Measurements from ENCODE around the gene RNF208. TPM values are rescaled to one million over a fixed set of nuclear protein-coding genes. Genes with fewer than 3 reads are reported as not detected.

Gene RNF208
- total RNA-seq, 1 donor, result not detected

GRCh38 chr9:137218754-137219271 is 3.2 kb downstream of the RNF208 start:
- H3K4me1 ChIP-seq (ENCODE audit: insufficient read depth, low read length), result peaks cover 20% of the 10 kb centered on the region
- H3K4me3 ChIP-seq (ENCODE audit: insufficient read depth, low read length), result no peak overlapping the region
- no peaks in the 10 kb centered on the region for H3K27me3 ChIP-seq (ENCODE audit: insufficient read depth, low read length)
- peak; percentile 99 for DNase-seq (ENCODE audit: insufficient read length, low spot score, missing footprints)
- no peaks in the 10 kb centered on the region for H3K36me3 ChIP-seq (ENCODE audit: insufficient read depth, low read length)
- H2AFZ ChIP-seq (ENCODE audit: low read length), result no peak overlapping the region
- H3K4me2 ChIP-seq (ENCODE audit: insufficient read depth, low read length), result peak overlapping the region; percentile 24
- TF ChIP-seq, protein P1, sequence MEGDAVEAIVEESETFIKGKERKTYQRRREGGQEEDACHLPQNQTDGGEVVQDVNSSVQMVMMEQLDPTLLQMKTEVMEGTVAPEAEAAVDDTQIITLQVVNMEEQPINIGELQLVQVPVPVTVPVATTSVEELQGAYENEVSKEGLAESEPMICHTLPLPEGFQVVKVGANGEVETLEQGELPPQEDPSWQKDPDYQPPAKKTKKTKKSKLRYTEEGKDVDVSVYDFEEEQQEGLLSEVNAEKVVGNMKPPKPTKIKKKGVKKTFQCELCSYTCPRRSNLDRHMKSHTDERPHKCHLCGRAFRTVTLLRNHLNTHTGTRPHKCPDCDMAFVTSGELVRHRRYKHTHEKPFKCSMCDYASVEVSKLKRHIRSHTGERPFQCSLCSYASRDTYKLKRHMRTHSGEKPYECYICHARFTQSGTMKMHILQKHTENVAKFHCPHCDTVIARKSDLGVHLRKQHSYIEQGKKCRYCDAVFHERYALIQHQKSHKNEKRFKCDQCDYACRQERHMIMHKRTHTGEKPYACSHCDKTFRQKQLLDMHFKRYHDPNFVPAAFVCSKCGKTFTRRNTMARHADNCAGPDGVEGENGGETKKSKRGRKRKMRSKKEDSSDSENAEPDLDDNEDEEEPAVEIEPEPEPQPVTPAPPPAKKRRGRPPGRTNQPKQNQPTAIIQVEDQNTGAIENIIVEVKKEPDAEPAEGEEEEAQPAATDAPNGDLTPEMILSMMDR (IDR thresholded peaks at IDR 0.05; ENCODE audit: extremely low read depth, low read depth, low read length), result no peak
- no peaks in the 10 kb centered on the region for H4K20me1 ChIP-seq (ENCODE audit: insufficient read depth, low read length)
- H3K27ac ChIP-seq (ENCODE audit: low read depth, low read length), result no peak overlapping the region
- H3K79me2 ChIP-seq (ENCODE audit: insufficient read depth, low read length), result no peaks in the 10 kb centered on the region
- H3K9me3 ChIP-seq (ENCODE audit: low read depth, low read length), result no peaks in the 10 kb centered on the region

DNA sequence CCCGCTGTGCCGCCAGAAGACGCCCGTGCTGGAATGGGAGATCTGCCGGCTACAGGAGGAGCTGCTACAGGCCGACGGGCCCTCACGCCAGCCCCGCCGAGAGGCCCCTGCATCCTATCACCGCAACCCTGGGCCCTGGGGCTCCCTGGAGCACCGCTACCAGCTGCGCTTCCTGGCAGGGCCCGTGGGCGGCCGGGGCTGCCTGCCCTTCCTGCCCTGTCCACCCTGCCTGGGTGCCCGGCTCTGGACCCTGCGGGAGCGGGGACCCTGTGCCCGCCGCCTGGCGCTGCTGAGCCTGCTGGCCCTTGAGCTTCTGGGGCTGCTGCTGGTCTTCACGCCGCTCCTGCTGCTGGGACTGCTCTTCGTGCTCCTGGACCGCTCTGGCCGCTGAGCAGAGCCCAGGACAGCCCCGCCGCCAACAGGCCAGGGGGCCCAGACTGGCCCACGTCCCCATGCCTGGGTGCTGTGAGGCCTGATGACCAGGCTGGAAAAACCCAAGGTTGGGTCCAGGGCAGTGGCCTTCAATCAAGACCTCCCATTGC is 3.8 kb downstream of the RNF208 start:
- Histone ChIP-seq H3K79me2 (ENCODE audit: insufficient read depth, low read length) (no peaks in the 10 kb centered on the region), H3K27ac (ENCODE audit: low read depth, low read length) (no peak overlapping the region), H3K4me2 (ENCODE audit: insufficient read depth, low read length) (no peak overlapping the region), H3K27me3 (ENCODE audit: insufficient read depth, low read length) (no peaks in the 10 kb centered on the region), H3K9me3 (ENCODE audit: low read depth, low read length) (no peaks in the 10 kb centered on the region), H3K4me3 (ENCODE audit: insufficient read depth, low read length) (no peak overlapping the region), H4K20me1 (ENCODE audit: insufficient read depth, low read length) (no peaks in the 10 kb centered on the region), H3K36me3 (ENCODE audit: insufficient read depth, low read length) (no peaks in the 10 kb centered on the region), H2AFZ (ENCODE audit: low read length) (no peak overlapping the region), H3K4me1 (ENCODE audit: insufficient read depth, low read length) (peaks cover 20% of the 10 kb centered on the region)
- no peak for DNase-seq (ENCODE audit: insufficient read length, low spot score, missing footprints)
- TF ChIP-seq, protein P1 (IDR thresholded peaks at IDR 0.05; ENCODE audit: extremely low read depth, low read depth, low read length), result no peak

- H3K36me3 ChIP-seq (ENCODE audit: insufficient read depth, low read length), result no peaks in the 10 kb centered on the region
- H3K4me2 ChIP-seq (ENCODE audit: insufficient read depth, low read length), result no peak overlapping the region
- no peaks in the 10 kb centered on the region for H3K79me2 ChIP-seq (ENCODE audit: insufficient read depth, low read length)
- DNase-seq (ENCODE audit: insufficient read length, low spot score, missing footprints), result no peak
- TF ChIP-seq, protein P1 (IDR thresholded peaks at IDR 0.05; ENCODE audit: extremely low read depth, low read depth, low read length), result no peak
- no peaks in the 10 kb centered on the region for H3K27me3 ChIP-seq (ENCODE audit: insufficient read depth, low read length)
- peaks cover 15% of the 10 kb centered on the region for H3K4me1 ChIP-seq (ENCODE audit: insufficient read depth, low read length)
- H4K20me1 ChIP-seq (ENCODE audit: insufficient read depth, low read length), result no peaks in the 10 kb centered on the region
- H3K27ac ChIP-seq (ENCODE audit: low read depth, low read length), result no peak overlapping the region
- no peaks in the 10 kb centered on the region for H3K9me3 ChIP-seq (ENCODE audit: low read depth, low read length)
- H3K4me3 ChIP-seq (ENCODE audit: insufficient read depth, low read length), result no peak overlapping the region
- H2AFZ ChIP-seq (ENCODE audit: low read length), result no peak overlapping the region
Observed at GRCh38 chr9:137217276-137218211, 4.5 kb downstream of the RNF208 start.
